ENCODE data around the gene MAN1A2.

MAN1A2 gene

DNA sequence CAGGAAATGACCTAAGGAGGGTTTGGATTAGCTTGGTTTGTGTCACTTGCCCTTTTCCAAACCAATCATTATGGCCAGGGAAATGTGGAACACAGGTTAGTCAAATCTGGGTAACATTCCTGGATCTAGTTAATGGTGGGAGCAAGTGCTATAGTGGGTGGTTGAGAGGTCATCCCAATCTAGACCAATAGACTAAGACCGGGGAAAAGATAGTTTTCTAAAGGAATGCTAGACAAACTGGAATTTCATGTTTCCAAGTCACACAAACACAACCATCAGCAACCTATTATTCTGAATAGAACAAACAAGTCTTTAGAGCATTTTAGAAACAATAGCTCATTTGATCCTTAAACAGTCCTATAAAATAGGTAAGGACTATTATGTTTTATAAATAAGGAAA lies 4.3 kb upstream of the MAN1A2 start:
- DNase-seq (ENCODE audit: low read depth), result no peak

DNA sequence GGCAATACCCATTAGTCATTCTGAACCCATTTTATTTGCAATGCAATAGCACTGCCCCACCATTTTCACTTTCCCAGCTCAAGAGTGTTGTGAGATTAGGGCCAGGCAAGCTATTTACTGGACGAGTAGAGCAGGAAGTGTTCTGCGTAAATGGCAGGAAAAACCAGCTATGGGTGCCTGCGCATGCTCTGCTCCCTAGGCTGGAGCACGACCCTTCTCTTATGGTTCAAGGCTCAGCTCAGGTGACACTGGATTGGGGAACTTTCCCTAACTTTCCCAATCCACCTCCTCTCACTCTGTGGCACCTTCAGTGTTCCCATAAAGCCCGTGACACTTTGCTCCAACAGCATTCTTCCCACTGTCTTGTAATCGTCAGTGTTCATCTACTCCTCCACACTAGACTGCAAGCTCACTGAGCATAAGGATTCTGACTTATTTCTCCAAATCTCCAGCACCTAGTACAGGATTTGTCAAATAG lies 3.6 kb upstream of the MAN1A2 start:
- DNase-seq (ENCODE audit: low read depth), result no peak

DNA sequence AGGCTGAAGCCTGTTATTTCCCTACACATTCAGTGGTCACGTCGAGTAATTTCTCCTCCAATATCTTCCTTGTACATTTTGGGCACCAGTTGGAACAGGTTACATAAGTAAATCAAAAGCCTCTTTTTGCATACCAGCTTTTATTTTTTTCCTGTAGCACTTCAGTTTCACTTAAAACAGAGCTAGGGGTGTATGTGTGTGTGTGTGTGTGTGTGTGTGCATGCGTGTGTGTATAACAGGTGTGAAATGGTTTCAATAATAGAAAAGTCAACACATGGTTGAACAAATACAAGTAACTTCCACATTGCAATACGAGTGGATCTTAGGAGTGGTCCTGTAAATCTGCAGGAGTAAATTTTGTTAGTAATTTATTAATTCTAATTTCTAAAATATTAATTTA lies 3.0 kb upstream of the MAN1A2 start:
- DNase-seq (ENCODE audit: low read depth), result no peak

DNA sequence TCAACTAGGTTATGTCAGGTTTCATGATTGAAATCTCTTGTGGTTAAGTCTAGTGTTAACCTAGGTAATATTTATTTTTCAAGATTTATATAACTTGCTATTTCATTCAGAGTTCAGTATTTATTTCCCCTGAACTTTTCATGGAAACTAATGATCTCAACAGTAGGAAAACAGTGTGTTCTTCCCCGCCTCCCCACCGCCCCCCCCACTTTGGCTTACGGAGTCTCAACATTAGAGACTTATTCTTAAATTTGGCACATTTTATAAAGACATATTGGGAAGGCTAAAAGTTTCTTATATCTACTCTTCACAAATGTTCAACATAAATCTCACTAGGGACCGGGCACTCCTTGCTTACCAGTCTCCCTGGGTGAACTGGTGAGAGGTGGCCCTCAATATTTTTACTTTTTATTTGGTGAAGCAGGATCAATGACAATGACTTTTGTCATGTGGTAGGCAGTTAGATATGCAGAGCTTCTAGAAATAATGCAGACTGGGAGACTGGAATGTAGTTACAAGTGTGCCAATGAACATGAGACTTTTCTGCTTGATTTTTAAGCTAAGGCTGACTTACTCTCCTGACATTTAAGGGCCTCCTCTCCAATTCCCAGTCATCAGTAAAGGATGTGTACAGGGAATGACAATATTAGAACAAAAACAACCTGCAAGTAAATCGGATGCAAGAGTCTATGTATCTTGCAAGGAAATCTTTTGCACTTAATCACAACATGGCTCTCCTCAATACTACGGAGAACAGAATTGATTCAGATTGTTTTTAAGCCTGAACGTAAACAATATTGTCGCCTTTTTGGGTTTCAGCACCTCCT lies 1.7 kb upstream of the MAN1A2 start:
- no peak for DNase-seq (ENCODE audit: low read depth)

DNA sequence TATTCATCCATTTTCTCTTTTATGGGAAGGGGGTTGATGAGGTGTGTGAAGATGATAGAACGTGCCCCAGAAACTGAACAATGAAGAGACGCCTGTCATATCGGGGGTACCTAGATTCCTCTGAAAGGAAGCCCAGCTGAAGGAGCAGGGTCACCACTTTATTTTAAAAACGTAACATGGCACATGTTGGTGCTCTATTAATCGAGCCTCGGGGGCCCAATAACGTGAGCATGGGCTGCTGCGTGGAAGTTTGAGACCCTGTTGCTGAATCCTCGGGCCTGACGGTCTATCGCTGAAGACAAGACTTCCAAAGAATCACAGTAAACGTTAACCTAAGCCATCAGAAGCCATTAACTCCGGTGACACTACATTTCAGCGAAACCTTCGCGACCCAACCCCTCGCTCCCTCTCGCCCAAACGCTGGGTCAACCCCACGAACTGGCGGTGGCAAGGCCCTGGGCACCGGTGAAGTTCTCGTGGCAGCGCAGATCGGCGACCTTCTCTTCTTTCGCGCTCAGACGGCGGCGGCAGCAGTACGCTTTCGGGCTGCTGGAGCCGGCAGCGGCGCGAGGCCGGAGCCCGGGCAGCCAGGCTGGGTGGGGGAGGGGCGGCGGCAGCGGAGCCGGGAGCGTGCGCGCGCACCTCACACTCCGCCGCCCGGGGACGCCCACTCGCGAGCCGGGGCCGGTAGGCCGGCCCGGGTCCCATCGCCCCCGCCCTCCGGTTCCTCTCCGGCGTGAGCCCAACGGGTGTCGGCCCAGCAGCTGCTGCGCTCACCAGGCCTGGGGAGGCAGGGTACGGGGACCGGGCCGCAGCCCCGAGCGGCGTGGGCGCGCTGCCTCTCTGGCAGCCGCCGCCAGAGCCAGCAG lies 838 bp upstream of the MAN1A2 start:
- no peak for DNase-seq (ENCODE audit: low read depth)

DNA sequence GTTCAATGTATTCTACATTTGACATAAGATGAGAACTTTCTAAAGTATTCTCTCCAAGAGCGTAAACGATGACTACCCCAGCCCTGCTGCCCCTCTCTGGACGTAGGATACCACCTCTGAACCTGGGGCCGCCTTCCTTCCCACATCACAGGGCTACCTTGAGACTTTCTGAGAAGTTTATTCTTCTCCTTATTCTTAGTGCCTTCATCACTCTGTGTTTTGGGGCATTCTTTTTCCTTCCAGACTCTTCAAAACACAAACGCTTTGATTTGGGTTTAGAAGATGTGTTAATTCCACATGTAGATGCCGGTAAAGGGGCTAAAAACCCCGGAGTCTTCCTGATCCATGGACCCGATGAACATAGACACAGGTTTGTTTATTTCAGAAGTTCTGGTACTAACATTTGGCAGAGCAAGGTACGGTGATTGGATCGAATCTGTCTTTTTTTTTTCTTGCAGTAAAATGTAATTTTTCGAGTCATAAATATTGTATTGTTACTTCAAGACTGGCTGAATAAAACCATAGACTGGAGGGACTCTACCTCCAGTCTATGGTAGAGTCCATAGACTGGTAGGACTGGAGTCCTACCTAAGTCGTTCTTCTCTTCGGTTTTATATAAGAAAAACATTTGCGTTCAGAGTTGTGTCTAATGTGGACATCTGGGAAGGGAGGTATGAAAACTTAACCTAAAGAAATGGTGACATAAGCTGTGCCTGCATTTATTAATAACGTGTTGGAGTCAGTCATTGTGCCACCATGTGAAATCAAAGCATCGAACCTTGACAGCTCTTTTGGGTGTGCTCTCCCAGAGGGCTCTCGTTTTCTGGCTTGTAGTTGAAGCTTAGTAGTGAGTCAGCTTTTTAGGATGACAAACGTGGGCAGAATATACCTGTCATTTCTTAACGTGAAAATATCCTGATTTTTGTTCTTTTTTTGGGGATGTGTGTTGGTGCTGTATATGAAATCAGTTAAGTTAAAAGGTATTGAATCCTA lies 1.2 kb downstream of the MAN1A2 start:
- DNase-seq (ENCODE audit: low read depth), result no peak

DNA sequence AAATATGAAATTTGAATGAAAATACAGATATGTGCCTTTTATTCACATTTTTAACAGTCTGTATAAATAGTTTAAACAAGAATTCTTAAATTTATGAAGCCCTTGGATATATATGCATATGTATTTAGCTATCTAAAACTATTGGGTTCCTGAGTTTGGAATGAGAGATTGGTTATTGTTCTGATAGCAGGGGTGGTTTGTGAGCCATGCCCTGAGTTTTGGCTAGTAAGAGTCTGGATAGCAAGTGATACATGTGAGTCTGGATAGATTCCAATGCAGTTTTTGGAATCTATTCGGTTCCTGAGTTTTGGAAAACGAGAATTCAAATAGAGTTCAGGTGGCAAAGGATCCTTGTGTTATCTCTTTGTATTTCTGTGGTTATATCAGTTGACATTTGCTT lies 2.8 kb downstream of the MAN1A2 start:
- no peak for DNase-seq (ENCODE audit: low read depth)

DNA sequence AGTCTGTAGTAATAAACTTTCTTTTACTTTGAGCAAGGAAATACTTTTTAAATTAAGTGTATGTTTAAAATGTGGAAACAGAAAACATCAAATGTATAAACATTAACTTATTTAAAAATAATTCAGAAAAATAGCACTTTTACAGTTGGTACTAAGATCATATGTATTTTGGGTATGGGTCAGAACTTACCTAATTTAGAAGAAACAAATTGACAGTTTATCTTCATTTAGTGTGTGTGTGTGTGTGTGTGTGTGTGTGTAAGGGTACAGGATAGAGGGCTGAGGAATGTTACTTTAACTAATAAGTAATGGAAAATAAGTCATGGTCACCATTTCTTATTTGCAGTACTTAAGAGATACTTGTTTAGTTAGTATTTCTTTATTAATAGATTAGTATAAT lies 3.3 kb downstream of the MAN1A2 start:
- no peak for DNase-seq (ENCODE audit: low read depth)

DNA sequence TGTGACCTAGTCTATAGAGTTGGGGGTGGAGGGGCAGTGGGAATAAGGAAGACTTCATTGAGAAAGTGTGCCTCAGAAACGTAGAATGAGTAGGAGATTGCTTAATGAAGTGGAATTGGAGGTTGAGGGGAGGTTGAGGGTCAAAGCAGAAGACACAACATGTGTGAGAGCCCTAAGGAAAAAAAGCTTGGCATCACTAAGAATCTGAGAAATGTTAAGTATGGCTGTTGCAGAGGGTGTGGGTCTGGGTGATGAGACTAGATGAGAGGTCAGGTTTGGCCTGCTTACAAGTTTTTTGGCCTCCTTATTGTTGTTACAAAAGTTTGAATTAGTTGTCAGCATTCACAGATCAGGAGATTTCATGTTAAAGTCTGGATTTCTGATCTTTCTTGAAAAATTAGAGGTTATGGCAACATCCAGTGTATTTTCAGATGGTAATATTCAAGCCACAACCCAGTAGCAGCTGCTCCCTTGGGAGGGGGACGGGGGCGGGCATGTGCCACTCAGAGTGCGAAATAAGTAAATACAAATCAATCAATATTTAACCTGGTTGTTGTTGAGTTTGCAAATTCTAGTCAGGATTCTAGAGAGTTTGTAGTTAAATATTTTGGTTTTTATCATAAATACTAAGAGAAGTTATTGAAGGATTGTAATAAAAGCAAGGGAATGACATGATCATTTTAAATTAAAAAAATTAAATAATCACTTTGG lies 4.3 kb downstream of the MAN1A2 start:
- DNase-seq (ENCODE audit: low read depth), result no peak

DNA sequence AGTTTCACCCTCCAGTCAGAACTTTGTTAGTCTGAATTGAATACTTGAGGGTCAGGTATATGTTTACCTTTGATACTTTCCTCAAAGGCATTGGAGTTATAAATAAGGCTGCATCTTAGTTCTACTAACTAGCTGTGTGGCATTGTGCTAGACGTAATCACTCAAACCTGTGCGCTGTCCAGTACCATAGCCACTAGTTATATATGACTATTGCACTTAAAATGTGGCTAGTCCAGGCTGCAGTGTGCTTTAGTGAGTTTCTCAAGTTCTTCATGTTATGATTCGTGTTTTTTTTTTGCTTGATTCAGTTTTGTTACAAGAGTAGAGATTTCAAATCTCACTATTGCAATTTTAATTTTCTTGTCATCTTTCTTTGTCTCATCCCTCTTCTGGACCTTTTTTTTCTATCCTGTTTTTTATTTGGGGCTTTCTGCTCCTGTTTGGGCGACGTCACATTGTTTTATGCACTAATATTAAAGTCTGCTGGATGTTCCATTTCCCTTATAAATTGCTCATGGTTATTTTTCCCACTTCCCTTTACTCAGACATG lies 5.7 kb downstream of the MAN1A2 start:
- no peak for DNase-seq (ENCODE audit: low read depth)

DNA sequence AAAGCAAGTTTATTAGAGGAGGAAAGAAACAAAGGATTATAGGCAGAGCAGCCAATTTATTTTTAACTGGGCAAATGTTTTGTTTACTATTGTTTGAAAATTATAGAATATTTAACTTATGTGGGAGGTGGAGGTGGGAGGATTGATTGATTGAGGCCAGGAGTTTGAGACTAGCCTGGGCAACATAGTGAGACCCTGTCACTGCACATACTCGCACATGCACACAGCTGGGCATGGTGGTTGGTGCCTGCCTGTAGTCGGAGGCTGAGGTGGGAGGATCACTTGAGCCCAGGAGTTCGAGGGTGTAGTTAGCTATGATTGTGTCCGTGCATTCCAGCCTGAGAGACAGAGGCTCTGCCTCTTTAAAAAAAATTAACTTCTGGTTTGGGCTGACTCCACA lies 6.7 kb downstream of the MAN1A2 start:
- DNase-seq (ENCODE audit: low read depth), result no peak

DNA sequence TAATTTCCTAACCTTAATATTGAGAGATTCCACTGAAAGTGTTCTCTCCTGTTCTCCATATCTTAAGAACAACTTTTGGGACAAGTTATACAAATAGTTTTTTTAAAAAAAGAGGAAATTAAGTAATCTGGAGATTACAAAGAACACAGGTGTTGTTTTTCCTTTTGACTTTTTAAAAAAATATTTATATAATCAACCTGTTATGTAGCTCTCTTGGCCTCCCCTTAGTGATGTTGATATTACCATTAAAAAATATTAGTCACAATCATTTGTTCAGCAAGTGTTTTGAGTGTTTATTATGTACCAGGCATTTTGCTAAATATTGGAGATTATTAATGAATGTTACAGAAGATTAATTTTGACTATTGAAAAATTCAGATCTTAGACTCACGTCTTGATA lies 8.1 kb downstream of the MAN1A2 start:
- no peak for DNase-seq (ENCODE audit: low read depth)

DNA sequence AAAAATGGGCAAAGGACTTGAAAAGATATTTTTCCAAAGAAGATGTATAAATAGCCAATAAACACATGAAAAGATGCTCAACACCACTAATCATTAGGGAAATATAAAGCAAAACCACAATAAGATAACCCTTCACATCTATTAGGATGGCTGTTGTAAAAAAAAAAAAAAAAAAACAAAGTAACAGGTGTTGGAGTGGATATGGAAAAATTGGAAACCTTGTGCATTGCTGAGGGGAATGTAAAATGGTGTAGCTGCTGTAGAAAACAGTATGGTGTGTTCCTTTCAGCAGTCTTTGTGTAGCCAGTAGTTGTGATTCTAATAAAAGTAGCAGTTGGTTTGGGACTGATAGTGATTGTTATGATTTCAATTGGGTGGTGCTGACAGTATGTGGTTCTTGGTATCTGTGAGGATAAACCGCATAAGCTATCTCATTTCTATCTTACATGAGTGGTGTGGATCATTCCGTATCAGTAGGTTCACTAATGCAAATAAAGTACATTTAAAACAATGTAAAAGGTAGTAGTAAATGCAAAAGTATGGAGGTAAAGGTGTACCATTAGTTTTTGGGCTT lies 19.9 kb downstream of the MAN1A2 start:
- no peak for DNase-seq (ENCODE audit: low read depth)

DNA sequence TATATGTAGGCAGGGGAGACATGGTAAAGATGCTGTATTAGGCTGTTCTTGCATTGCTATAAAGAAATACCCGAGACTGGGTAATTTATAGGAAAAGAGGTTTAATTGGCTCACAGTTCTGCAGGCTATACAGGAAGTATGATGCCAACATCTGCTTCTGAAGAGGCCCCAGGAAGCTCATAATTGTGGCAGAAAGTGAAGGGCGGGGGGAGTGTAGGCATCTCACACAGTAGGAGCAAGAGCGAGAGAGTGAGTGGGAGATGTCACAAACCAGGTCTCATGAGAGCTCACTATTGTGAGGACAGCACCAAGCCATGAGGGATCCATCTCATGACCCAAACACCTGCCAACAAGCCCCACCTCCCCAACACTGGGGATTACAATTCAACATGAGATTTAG lies 21.1 kb downstream of the MAN1A2 start:
- no peak for DNase-seq (ENCODE audit: low read depth)

DNA sequence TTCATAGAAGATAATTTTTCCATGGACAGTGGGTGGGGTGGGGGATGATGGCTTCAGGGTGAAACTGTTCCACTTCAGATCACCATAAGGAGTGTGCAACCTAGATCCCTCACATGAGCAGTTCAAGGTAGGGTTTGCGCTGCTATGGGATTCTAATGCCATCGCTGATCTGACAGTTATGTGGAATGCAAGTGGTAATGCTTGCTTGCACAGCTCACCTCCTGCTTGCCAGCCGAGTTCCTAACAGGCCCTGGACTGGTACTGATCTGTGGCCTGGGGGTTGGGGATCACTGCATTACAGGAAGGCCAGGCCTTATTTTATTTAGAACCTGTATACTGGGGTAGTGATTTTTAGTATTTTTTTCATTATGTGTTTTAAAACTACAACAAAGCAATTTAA lies 22.0 kb downstream of the MAN1A2 start:
- DNase-seq (ENCODE audit: low read depth), result no peak

DNA sequence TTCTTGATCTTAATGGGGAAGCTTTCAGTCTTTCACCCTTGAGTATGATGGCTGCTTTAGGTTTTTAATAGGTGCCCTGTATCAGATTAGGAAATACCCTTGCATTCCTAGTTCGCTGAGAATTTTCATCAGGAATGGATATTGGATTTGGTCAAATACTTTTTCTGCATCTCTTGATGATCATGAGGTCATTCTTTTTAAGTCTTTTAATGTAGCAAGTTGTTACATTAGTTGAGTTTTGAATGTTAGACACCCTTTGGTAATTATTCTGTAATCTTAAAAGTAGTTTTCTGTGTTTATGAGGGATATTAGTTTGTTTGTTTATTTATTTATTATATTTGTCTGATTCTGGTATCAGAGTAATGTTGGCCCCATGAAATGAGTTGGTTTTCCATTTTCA lies 22.5 kb downstream of the MAN1A2 start:
- DNase-seq (ENCODE audit: low read depth), result no peak

DNA sequence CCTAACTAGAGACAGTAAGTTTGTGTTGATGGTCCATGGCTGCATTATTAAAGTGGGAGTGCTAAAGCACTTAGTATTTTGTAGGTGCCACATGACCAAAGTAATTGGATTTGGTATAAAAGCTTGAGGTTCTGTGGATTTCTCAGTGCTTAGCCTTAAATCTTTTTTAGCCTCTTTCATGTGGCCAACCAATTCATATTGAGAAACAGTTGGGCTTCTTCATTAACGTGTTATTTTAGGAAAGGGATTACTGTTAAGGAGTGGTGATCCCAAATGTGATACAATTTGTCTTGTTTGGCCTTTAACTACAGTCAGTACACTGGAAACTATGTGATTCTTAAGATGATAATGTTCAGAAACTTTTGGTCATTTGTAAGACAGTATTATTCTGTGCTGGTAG lies 25.5 kb downstream of the MAN1A2 start:
- no peak for DNase-seq (ENCODE audit: low read depth)

DNA sequence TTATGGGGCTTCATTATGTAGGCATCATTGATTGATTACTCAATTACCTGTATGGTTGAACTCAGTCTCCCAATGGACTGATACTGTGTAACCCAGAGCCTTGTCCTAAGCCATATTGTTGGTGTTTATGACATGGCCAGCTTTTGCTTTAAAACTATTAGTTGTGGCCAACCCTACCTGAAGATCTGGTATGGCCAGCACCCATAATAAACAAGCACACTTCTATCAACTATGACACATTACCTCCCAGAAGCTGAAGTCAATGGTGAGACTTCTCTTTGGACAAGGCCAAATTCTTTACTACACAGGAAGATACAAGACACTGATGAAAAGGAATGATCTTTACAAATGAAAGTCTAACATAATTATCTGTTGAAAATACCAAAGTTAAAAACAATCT lies 28.8 kb downstream of the MAN1A2 start:
- DNase-seq (ENCODE audit: low read depth), result no peak

DNA sequence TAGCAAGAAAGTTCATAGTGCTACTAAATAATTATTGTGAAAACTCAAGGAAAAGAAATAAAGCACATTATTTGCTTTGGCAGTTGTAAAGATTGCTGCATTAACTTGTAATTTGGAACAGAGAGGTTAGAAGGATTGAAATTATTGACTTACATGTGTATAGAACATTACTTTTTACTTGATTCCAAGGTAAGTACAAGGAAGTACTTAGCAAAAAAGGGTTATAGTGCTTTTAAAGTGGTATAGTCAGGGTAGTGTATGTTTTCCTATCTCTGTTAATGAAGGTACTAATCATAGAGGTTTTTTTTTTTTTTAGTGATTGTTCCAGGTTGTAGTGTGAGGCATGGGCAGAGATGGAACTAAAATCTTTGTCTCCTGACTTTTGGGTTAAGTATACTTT lies 29.4 kb downstream of the MAN1A2 start:
- DNase-seq (ENCODE audit: low read depth), result no peak

DNA sequence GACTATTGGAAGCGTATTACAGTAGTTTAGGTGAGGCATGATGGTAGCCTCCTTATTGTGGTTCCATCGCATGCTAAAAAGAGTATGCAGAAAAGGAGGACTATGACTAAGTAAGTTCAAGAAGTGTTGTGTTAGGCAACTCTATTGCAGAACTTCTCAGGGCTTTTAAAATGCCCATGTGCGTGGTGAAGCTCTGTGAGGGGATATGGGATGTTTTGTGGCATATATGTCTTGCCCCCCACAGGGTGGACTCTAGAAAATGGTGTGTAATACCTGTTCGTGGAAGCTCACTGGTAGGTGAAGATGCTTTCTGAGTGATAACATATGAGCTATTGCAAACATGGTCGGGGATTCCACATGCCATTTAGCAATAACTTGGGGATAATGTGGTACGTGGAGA lies 31.7 kb downstream of the MAN1A2 start:
- no peak for DNase-seq (ENCODE audit: low read depth)

DNA sequence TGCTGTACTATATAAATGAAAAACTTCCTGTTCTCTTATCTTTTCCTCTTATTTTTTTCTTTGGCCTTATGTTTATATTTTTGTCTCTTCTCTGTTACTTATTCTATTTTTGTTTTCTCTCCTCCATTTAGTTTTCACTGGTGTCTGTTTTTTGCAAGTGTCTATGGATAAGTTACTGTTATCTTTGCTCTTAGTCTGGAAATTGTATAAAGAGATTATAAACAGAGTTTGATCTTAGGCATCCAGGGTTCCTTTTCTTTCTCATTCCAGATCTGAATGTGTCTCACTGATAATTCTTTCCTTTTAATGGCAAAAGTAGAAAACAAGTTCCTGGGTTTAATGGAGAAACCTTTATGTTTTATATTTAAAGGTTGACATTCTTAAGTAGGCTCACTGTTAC lies 34.5 kb downstream of the MAN1A2 start:
- DNase-seq (ENCODE audit: low read depth), result no peak

Measured in GM04503 (cell line).